Panc1 (cell line): ENCODE data around the gene UST. TPM values are rescaled to one million over a fixed set of nuclear protein-coding genes. Genes with fewer than 3 reads are reported as not detected.

Experiments
- ATAC-seq: fragments of 200-7000 bp; cut with Tn5 transposase; 2 replicates; pipeline ENCODE4 v1.9.1; 2020; ENCODE audit warnings: mild to moderate bottlenecking, moderate library complexity
- BruUV-seq: library from RNA; stranded (reverse); fragments of 400-500 nt; replicated peaks from 2 replicates; lab custom pipeline; 2021; lab: Mats Ljungman, UMichigan
- CTCF ChIA-PET: fragments of 300-600 bp; sonication (Branson Sonifier 250); formaldehyde crosslinking; loops from one replicate; lab custom pipeline; 2022; ENCODE audit warnings: antibody characterized with exemption; lab: Charles Lee
- POLR2A ChIA-PET: fragments of 300-600 bp; sonication (Branson Sonifier 250); formaldehyde crosslinking; loops from one replicate; lab custom pipeline; 2022; ENCODE audit warnings: antibody characterized with exemption; lab: Charles Lee
- DNase-seq: peaks from one replicate; pipeline ENCODE4 v3.0.0-alpha.2; 2010; ENCODE audit warnings: low read depth, low spot score
- H3K27ac ChIP-seq: 2 replicates; pipeline ENCODE4 v1.5.1; 2011; ENCODE audit warnings: mild to moderate bottlenecking, low read length, inconsistent platforms
- H3K27me3 ChIP-seq: fragments of 200-500 bp; sonication (Bioruptor generic); 2 replicates; pipeline ENCODE4 v1.6.0; 2014; ENCODE audit warnings: low read length, inconsistent platforms; ENCODE audit not compliant: control insufficient read depth, insufficient read depth
- H3K36me3 ChIP-seq: fragments of 200-500 bp; sonication (Bioruptor generic); 2 replicates; pipeline ENCODE4 v1.5.1; 2014; ENCODE audit warnings: inconsistent platforms, mild to moderate bottlenecking, low read length, moderate library complexity; ENCODE audit not compliant: control insufficient read depth, insufficient read depth
- H3K4me1 ChIP-seq: 2 replicates; pipeline ENCODE4 v1.5.1; 2011; ENCODE audit warnings: inconsistent platforms, mild to moderate bottlenecking, low read length, moderate library complexity; ENCODE audit not compliant: control insufficient read depth, insufficient read depth
- H3K4me3 ChIP-seq, 2 experiments: 2 replicates each; pipeline ENCODE4 v1.5.1; 2011 to 2012; ENCODE audit warnings: low read depth in 2 of 2, low read length in 2 of 2, mild to moderate bottlenecking in 2 of 2, inconsistent platforms in 1 of 2, moderate library complexity in 1 of 2
- H3K9me3 ChIP-seq: fragments of 200-500 bp; sonication (Bioruptor generic); 2 replicates; pipeline ENCODE4 v1.5.1; 2014; ENCODE audit warnings: low read depth, mild to moderate bottlenecking, inconsistent platforms, low read length, moderate library complexity; ENCODE audit not compliant: control insufficient read depth, insufficient read depth
- CTCF ChIP-seq: fragments of 450-650 bp; IDR thresholded peaks from 2 replicates; pipeline ENCODE4 v1.5.1; 2017; ENCODE audit warnings: mild to moderate bottlenecking
- POLR2AphosphoS5 ChIP-seq: IDR thresholded peaks from 2 replicates; pipeline ENCODE4 v1.6.1; 2012; ENCODE audit warnings: mild to moderate bottlenecking, low read depth, low read length, moderate library complexity
- REST ChIP-seq, 2 experiments: IDR thresholded peaks; 2 replicates each; pipeline ENCODE4 v1.6.1; 2011 to 2012; ENCODE audit warnings: low read depth in 2 of 2, control low read depth in 1 of 2, low read length in 1 of 2, mild to moderate bottlenecking in 1 of 2, moderate library complexity in 1 of 2; ENCODE audit not compliant: insufficient read depth in 1 of 2
- SIN3A ChIP-seq: IDR thresholded peaks from 2 replicates; pipeline ENCODE4 v1.6.1; 2012; ENCODE audit warnings: low read depth, mild to moderate bottlenecking, low read length, moderate library complexity, borderline replicate concordance; ENCODE audit not compliant: insufficient read depth
- TCF7L2 ChIP-seq: IDR thresholded peaks from 2 replicates; pipeline ENCODE4 v1.6.1; 2011; ENCODE audit warnings: mild to moderate bottlenecking, low read depth, low read length, inconsistent platforms
- in situ Hi-C: cut with HindIII; loops from 2 replicates; pipeline ENCODE4 v1.10.0; 2016; ENCODE audit warnings: low sequenced_read_pairs, low pct_unique_long_range_greater_than_20kb
- intact Hi-C: fragments of 100-400 bp; cut with micrococcal nuclease; formaldehyde crosslinking; loops from one replicate; pipeline ENCODE4 v1.10.0; 2022; ENCODE audit not compliant: unreplicated experiment
- total RNA-seq: library from RNA; stranded (reverse); gene quantifications from one replicate; pipeline ENCODE4 v1.2.1, GENCODE V29; 2021; ENCODE audit not compliant: unreplicated experiment

UST gene
- total RNA-seq, 1 experiment from 2014 or later: 0.15 TPM

DNA sequence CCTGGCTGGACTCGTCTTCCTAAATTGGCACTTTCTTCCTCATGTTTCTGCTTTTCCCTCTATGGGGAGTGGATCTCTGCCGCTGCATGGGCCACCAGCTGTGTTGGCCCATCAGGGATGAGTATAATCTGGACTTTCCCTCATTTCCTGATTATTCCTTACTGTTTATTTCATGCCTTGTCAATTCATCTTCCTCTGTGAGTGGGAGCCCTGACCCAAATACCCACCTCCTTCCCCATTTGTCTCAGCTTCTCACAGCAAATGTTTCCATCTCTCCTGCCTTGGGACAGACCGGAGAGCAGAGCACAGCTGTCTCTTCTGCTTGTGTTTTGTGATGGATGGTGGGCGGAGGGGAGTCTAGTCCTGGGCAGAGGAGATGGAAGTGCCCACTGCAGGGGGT, 212.7 kb downstream of the UST start:
- CTCF ChIA-PET: no interaction called here
- H3K9me3 ChIP-seq: no peaks in the 10 kb centered on the region
- no peaks in the 10 kb centered on the region; the same call in 1 of the 2 replicates for H3K27me3 ChIP-seq
- no peaks in the 10 kb centered on the region for H3K4me1 ChIP-seq
- BruUV-seq: no TSS peak
- in situ Hi-C loops: no loop called here
- no peak for DNase-seq
- ATAC-seq: no peak
- POLR2A ChIA-PET: no interaction called here
- no peak overlapping the region for H3K4me3 ChIP-seq
- intact Hi-C loops: no loop called here
- TF ChIP-seq REST (IDR thresholded peaks at IDR 0.05; ENCODE audit: insufficient read depth in 1 of 2, low read depth in 2 of 2, low read length in 1 of 2): no peak
- no peak for TF ChIP-seq POLR2AphosphoS5
- no peak for TF ChIP-seq CTCF
- no peak for TF ChIP-seq SIN3A
- no peak for TF ChIP-seq TCF7L2
- H3K36me3 ChIP-seq: no peaks in the 10 kb centered on the region
- no peak overlapping the region for H3K27ac ChIP-seq

GRCh38 chr6:148962854-148963515, 216.2 kb downstream of the UST start:
- in situ Hi-C loops: no loop called here
- CTCF ChIA-PET: no interaction called here
- ATAC-seq: no peak

More at GRCh38 chr6:148962854-148963515, 216.2 kb downstream of the UST start:
- Histone ChIP-seq H3K4me1 (no peaks in the 10 kb centered on the region), H3K9me3 (no peaks in the 10 kb centered on the region), H3K27me3 (no peaks in the 10 kb centered on the region; the same call in 1 of the 2 replicates), H3K27ac (no peak overlapping the region), H3K36me3 (no peaks in the 10 kb centered on the region), H3K4me3 (no peak overlapping the region)
- intact Hi-C loops: no loop called here
- TF ChIP-seq POLR2AphosphoS5: no peak
- TF ChIP-seq REST (IDR thresholded peaks at IDR 0.05; ENCODE audit: insufficient read depth in 1 of 2, low read depth in 2 of 2, low read length in 1 of 2): no peak
- no peak for TF ChIP-seq SIN3A
- TF ChIP-seq CTCF: no peak
- TF ChIP-seq TCF7L2: no peak
- BruUV-seq: no TSS peak
- POLR2A ChIA-PET: no interaction called here
- DNase-seq: no peak
